ENCODE results near the gene NPPA. TPM values are rescaled to one million over a fixed set of nuclear protein-coding genes. Genes with fewer than 3 reads are reported as not detected.

The NPPA gene
- polyA plus RNA-seq, 3 donors from 2014 or later: not detected

GRCh38 chr1:11862890-11863289 lies 15.3 kb upstream of the NPPA start:
- Mint-ChIP-seq H3K4me1 (no peaks in the 10 kb centered on the region), H3K36me3 (no peaks in the 10 kb centered on the region), H3K4me3 (no peak overlapping the region), H3K27ac (no peak overlapping the region), H3K9me3 (no peaks in the 10 kb centered on the region), H3K27me3 (ENCODE audit: low read depth in 3 of 3) (peaks cover 9 to 14% (median 14%) of the 10 kb centered on the region in 3 donors)
- no peak for DNase-seq

- DNase-seq: no peak
- Mint-ChIP-seq H3K4me1 (no peaks in the 10 kb centered on the region), H3K4me3 (no peak overlapping the region), H3K27ac (no peak overlapping the region), H3K36me3 (no peaks in the 10 kb centered on the region), H3K27me3 (ENCODE audit: low read depth in 3 of 3) (peaks cover 13 to 20% (median 13%) of the 10 kb centered on the region in 3 donors), H3K9me3 (no peaks in the 10 kb centered on the region)
Observed at GRCh38 chr1:11860587-11860986, 13.0 kb upstream of the NPPA start.

GRCh38 chr1:11860083-11860482 lies 12.5 kb upstream of the NPPA start:
- Mint-ChIP-seq H3K4me3 (no peak overlapping the region), H3K36me3 (no peaks in the 10 kb centered on the region), H3K27ac (no peak overlapping the region), H3K27me3 (ENCODE audit: low read depth in 3 of 3) (peaks cover 9 to 20% (median 13%) of the 10 kb centered on the region in 3 donors), H3K9me3 (no peaks in the 10 kb centered on the region), H3K4me1 (no peaks in the 10 kb centered on the region)
- no peak for DNase-seq

- Mint-ChIP-seq H3K4me3 (no peak overlapping the region), H3K9me3 (no peaks in the 10 kb centered on the region), H3K36me3 (no peaks in the 10 kb centered on the region), H3K27ac (no peak overlapping the region), H3K27me3 (ENCODE audit: low read depth in 3 of 3) (peaks cover 9 to 20% (median 13%) of the 10 kb centered on the region in 3 donors), H3K4me1 (no peaks in the 10 kb centered on the region)
- DNase-seq: peak; percentile 53 to 73 (median 62)
Observed at GRCh38 chr1:11858968-11859871, 11.6 kb upstream of the NPPA start.

GRCh38 chr1:11858613-11858967 lies 11.0 kb upstream of the NPPA start, which contains the start of gene NPPB:
Gene NPPB, minus strand, starts transcription at chr1:11858945. Its CDS starts 112 bp downstream, at chr1:11858833.
- Mint-ChIP-seq H3K4me1 (no peaks in the 10 kb centered on the region), H3K36me3 (no peaks in the 10 kb centered on the region), H3K27me3 (ENCODE audit: low read depth in 3 of 3) (peaks cover 9 to 20% (median 13%) of the 10 kb centered on the region in 3 donors), H3K4me3 (no peak within 1 kb of the TSS), H3K9me3 (no peaks in the 10 kb centered on the region), H3K27ac (no peak within 1 kb of the TSS)
- no peak for DNase-seq

- H3K9me3 Mint-ChIP-seq: no peaks in the 10 kb centered on the region
- H3K27ac Mint-ChIP-seq: no peak overlapping the region
- H3K27me3 Mint-ChIP-seq (ENCODE audit: low read depth in 3 of 3): peaks cover 9 to 20% (median 11%) of the 10 kb centered on the region in 3 donors
- DNase-seq: no peak
- no peaks in the 10 kb centered on the region for H3K4me1 Mint-ChIP-seq
- no peaks in the 10 kb centered on the region for H3K36me3 Mint-ChIP-seq
- no peak overlapping the region for H3K4me3 Mint-ChIP-seq
Observed at GRCh38 chr1:11858158-11858557, 10.6 kb upstream of the NPPA start.

GRCh38 chr1:11857164-11857851 lies 9.7 kb upstream of the NPPA start:
- no peak overlapping the region for H3K4me3 Mint-ChIP-seq
- no peaks in the 10 kb centered on the region for H3K9me3 Mint-ChIP-seq
- DNase-seq: no peak
- no peaks in the 10 kb centered on the region for H3K36me3 Mint-ChIP-seq
- H3K4me1 Mint-ChIP-seq: no peaks in the 10 kb centered on the region
- no peak overlapping the region for H3K27ac Mint-ChIP-seq
- H3K27me3 Mint-ChIP-seq (ENCODE audit: low read depth in 3 of 3): peaks cover 9 to 23% (median 9%) of the 10 kb centered on the region in 3 donors

- Mint-ChIP-seq H3K4me3 (no peak overlapping the region), H3K27me3 (ENCODE audit: low read depth in 3 of 3) (peaks cover 9 to 23% (median 10%) of the 10 kb centered on the region in 3 donors), H3K4me1 (no peaks in the 10 kb centered on the region), H3K27ac (no peak overlapping the region), H3K9me3 (no peaks in the 10 kb centered on the region), H3K36me3 (no peaks in the 10 kb centered on the region)
- no peak for DNase-seq
Observed at GRCh38 chr1:11856698-11857097, 9.1 kb upstream of the NPPA start.

- Mint-ChIP-seq H3K36me3 (no peaks in the 10 kb centered on the region), H3K4me1 (no peaks in the 10 kb centered on the region), H3K27me3 (ENCODE audit: low read depth in 3 of 3) (peaks cover 5 to 23% (median 6%) of the 10 kb centered on the region in 3 donors), H3K27ac (no peak overlapping the region), H3K4me3 (no peak overlapping the region), H3K9me3 (no peaks in the 10 kb centered on the region)
- no peak for DNase-seq
Observed at GRCh38 chr1:11855430-11855829, 7.8 kb upstream of the NPPA start.

- no peak for DNase-seq
- H3K9me3 Mint-ChIP-seq: no peaks in the 10 kb centered on the region
- no peak overlapping the region for H3K27ac Mint-ChIP-seq
- H3K36me3 Mint-ChIP-seq: no peaks in the 10 kb centered on the region
- peaks cover 1 to 22% (median 6%) of the 10 kb centered on the region in 3 donors for H3K27me3 Mint-ChIP-seq (ENCODE audit: low read depth in 3 of 3)
- no peaks in the 10 kb centered on the region for H3K4me1 Mint-ChIP-seq
- no peak overlapping the region for H3K4me3 Mint-ChIP-seq
Observed at GRCh38 chr1:11854519-11854918, 6.9 kb upstream of the NPPA start.

GRCh38 chr1:11851180-11851579 lies 3.6 kb upstream of the NPPA start:
- peaks cover 0 to 7% (median 1%) of the 10 kb centered on the region in 3 donors for H3K27me3 Mint-ChIP-seq (ENCODE audit: low read depth in 3 of 3)
- no peaks in the 10 kb centered on the region for H3K4me1 Mint-ChIP-seq
- H3K27ac Mint-ChIP-seq: no peak overlapping the region
- H3K9me3 Mint-ChIP-seq: no peaks in the 10 kb centered on the region
- no peaks in the 10 kb centered on the region for H3K36me3 Mint-ChIP-seq
- H3K4me3 Mint-ChIP-seq: no peak overlapping the region
- DNase-seq: no peak

GRCh38 chr1:11850156-11850555 lies 2.6 kb upstream of the NPPA start:
- Mint-ChIP-seq H3K27me3 (ENCODE audit: low read depth in 3 of 3) (peaks cover 0 to 7% (median 1%) of the 10 kb centered on the region in 3 donors), H3K36me3 (peaks cover 4 to 5% (median 4%) of the 10 kb centered on the region in 3 donors), H3K9me3 (no peaks in the 10 kb centered on the region), H3K27ac (no peak overlapping the region), H3K4me1 (no peaks in the 10 kb centered on the region), H3K4me3 (no peak overlapping the region)
- no peak for DNase-seq

- H3K9me3 Mint-ChIP-seq: no peaks in the 10 kb centered on the region
- H3K4me3 Mint-ChIP-seq: no peak overlapping the region
- peaks cover 0 to 2% of the 10 kb centered on the region in 2 donors for H3K4me1 Mint-ChIP-seq
- DNase-seq: no peak
- H3K27me3 Mint-ChIP-seq (ENCODE audit: low read depth in 3 of 3): peaks cover 0 to 3% (median 1%) of the 10 kb centered on the region in 3 donors
- no peak overlapping the region for H3K27ac Mint-ChIP-seq
- H3K36me3 Mint-ChIP-seq: peaks cover 4 to 12% (median 9%) of the 10 kb centered on the region in 3 donors
Observed at GRCh38 chr1:11848373-11848700, 754 bp upstream of the NPPA start.

- Mint-ChIP-seq H3K9me3 (no peaks in the 10 kb centered on the region), H3K4me3 (no peak overlapping the region), H3K36me3 (peaks cover 8 to 24% (median 17%) of the 10 kb centered on the region in 3 donors), H3K4me1 (peaks cover 0 to 7% of the 10 kb centered on the region in 2 donors), H3K27me3 (ENCODE audit: low read depth in 3 of 3) (no peaks in the 10 kb centered on the region), H3K27ac (no peak overlapping the region)
- DNase-seq: peak in 1 of 3 donors; percentile 11
Observed at GRCh38 chr1:11845641-11846335, 1.8 kb downstream of the NPPA start.

Data from immature natural killer cell (primary cell).